MCF 10A (cell line): Measurements from ENCODE around the gene KCNH6. TPM values are rescaled to one million over a fixed set of nuclear protein-coding genes. Genes with fewer than 3 reads are reported as not detected.

Source experiments
- BruUV-seq: library from RNA; stranded (reverse); fragments of 400-500 nt; replicated peaks from 2 replicates; lab custom pipeline; 2021; lab: Mats Ljungman, UMichigan
- CTCF ChIA-PET: fragments of 300-600 bp; sonication (Branson Sonifier 250); formaldehyde crosslinking; extraction: SDS; loops from one replicate; lab custom pipeline; 2021; ENCODE audit warnings: antibody characterized with exemption, inconsistent platforms; lab: Yijun Ruan, JAX
- POLR2A ChIA-PET: fragments of 300-600, 350-650 bp; sonication (Branson Sonifier 250); formaldehyde crosslinking; extraction: SDS; loops from one replicate; lab custom pipeline; 2020; ENCODE audit warnings: antibody characterized with exemption, inconsistent platforms; lab: Yijun Ruan, JAX
- DNase-seq: peaks from one replicate; pipeline ENCODE4 v3.0.0-alpha.2; 2018; ENCODE audit not compliant: unreplicated experiment
- H3K27ac Mint-ChIP-seq: one replicate; pipeline ENCODE4 v1.8.0; 2022; ENCODE audit warnings: mild to moderate bottlenecking, low read depth, mixed read lengths; ENCODE audit not compliant: unreplicated experiment
- H3K27me3 Mint-ChIP-seq: one replicate; pipeline ENCODE4 v1.8.0; 2022; ENCODE audit warnings: mixed read lengths; ENCODE audit not compliant: insufficient read depth, unreplicated experiment
- H3K36me3 Mint-ChIP-seq: one replicate; pipeline ENCODE4 v1.8.0; 2022; ENCODE audit warnings: mild to moderate bottlenecking, moderate library complexity, mixed read lengths; ENCODE audit not compliant: insufficient read depth, unreplicated experiment
- H3K4me1 Mint-ChIP-seq: one replicate; pipeline ENCODE4 v1.8.0; 2022; ENCODE audit warnings: mixed read lengths; ENCODE audit not compliant: insufficient read depth, unreplicated experiment
- H3K4me3 Mint-ChIP-seq: one replicate; pipeline ENCODE4 v1.8.0; 2022; ENCODE audit warnings: mild to moderate bottlenecking, moderate library complexity, mixed read lengths; ENCODE audit not compliant: unreplicated experiment
- H3K9me3 Mint-ChIP-seq: one replicate; pipeline ENCODE4 v1.8.0; 2022; ENCODE audit warnings: mixed read lengths; ENCODE audit not compliant: unreplicated experiment
- intact Hi-C: fragments of 100-400 bp; cut with micrococcal nuclease; formaldehyde crosslinking; loops from 2 replicates; pipeline ENCODE4 v1.14.1; 2022
- total RNA-seq: library from RNA; stranded (reverse); gene quantifications from 2 replicates; pipeline ENCODE4 v1.2.3, GENCODE V29; 2022
- TF ChIP-seq, protein P1 (sequence below): fragments of 200-600 bp; IDR thresholded peaks from one replicate; pipeline ENCODE4 v1.8.0; 2022; ENCODE audit warnings: antibody characterized with exemption, mild to moderate bottlenecking; ENCODE audit not compliant: unreplicated experiment

KCNH6 gene
- total RNA-seq, 1 experiment from 2014 or later: not detected

DNA sequence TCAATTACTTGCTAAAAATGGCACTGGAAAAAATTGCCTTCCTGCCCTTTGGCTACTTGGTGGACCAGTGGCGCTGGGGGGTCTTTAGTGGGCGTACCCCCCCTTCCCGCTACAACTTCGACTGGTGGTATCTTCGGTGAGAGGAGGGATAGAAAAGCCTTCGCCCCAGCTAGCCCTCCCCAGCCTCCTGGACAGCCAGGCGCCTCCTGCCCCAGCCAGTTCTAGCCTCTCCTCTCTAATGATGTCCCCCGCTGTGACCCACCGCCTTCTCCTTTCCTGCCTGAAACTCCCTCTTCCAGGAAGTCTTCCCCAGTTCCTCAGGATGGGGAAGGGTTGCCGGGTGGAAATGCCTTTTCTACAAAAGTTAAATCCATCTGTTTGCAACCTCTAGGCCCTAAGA lies 40.1 kb upstream of the KCNH6 start:
- CTCF ChIA-PET: interaction anchor here (6.9 kb wide), 1 partner anchor 51 kb away, joined by 216 read pairs; no protein-coding TSS in a partner anchor
- TF ChIP-seq, protein P1, sequence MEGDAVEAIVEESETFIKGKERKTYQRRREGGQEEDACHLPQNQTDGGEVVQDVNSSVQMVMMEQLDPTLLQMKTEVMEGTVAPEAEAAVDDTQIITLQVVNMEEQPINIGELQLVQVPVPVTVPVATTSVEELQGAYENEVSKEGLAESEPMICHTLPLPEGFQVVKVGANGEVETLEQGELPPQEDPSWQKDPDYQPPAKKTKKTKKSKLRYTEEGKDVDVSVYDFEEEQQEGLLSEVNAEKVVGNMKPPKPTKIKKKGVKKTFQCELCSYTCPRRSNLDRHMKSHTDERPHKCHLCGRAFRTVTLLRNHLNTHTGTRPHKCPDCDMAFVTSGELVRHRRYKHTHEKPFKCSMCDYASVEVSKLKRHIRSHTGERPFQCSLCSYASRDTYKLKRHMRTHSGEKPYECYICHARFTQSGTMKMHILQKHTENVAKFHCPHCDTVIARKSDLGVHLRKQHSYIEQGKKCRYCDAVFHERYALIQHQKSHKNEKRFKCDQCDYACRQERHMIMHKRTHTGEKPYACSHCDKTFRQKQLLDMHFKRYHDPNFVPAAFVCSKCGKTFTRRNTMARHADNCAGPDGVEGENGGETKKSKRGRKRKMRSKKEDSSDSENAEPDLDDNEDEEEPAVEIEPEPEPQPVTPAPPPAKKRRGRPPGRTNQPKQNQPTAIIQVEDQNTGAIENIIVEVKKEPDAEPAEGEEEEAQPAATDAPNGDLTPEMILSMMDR: no peak
- intact Hi-C loops: no loop called here
- Mint-ChIP-seq H3K4me3 (no peak overlapping the region), H3K27ac (no peak overlapping the region), H3K4me1 (no peaks in the 10 kb centered on the region), H3K27me3 (no peaks in the 10 kb centered on the region), H3K36me3 (no peaks in the 10 kb centered on the region), H3K9me3 (no peaks in the 10 kb centered on the region)
- no TSS peak for BruUV-seq
- POLR2A ChIA-PET: no interaction called here
- no peak for DNase-seq

DNA sequence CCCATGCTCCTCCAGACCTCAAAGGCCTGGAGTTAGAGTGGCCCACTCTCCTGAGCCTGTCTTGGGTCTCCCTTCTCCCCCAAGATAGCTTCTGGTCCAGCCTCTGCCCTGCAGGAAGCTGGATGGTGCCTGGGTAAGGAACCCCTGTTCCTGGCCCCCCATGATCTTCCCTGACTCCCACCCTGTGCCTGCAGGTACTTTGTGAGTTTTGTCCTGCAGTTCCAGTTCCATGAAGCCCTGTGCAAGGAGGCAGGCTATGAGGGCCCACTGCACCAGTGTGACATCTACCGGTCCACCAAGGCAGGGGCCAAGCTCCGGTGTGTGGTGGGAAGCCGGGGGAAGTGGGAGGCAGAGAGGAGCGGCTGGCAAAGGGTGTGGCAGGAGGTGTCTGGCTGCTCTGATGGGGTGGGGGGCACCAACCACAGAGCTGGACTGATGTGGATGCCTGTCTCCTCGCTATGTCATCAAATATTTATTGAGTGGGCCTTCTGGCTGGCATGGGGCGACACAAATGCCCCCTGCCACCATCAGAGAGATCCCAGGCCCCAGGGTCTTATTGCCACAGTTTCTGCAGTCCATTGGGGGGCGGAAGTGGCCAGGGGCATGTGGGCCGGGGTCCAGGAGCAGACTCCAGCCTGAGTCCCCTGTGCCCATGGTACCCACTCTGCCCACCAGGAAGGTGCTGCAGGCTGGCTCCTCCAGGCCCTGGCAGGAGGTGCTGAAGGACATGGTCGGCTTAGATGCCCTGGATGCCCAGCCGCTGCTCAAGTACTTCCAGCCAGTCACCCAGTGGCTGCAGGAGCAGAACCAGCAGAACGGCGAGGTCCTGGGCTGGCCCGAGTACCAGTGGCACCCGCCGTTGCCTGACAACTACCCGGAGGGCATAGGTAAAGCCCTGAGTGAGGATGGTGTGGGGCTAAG lies 39.2 kb upstream of the KCNH6 start:
- POLR2A ChIA-PET: no interaction called here
- Mint-ChIP-seq H3K4me3 (no peak overlapping the region), H3K27me3 (peaks cover 8% of the 10 kb centered on the region), H3K27ac (no peak overlapping the region), H3K36me3 (no peaks in the 10 kb centered on the region), H3K4me1 (no peaks in the 10 kb centered on the region), H3K9me3 (no peaks in the 10 kb centered on the region)
- intact Hi-C loops: no loop called here
- no peak for DNase-seq
- TF ChIP-seq, protein P1: no peak
- BruUV-seq: no TSS peak
- CTCF ChIA-PET: no interaction called here

DNA sequence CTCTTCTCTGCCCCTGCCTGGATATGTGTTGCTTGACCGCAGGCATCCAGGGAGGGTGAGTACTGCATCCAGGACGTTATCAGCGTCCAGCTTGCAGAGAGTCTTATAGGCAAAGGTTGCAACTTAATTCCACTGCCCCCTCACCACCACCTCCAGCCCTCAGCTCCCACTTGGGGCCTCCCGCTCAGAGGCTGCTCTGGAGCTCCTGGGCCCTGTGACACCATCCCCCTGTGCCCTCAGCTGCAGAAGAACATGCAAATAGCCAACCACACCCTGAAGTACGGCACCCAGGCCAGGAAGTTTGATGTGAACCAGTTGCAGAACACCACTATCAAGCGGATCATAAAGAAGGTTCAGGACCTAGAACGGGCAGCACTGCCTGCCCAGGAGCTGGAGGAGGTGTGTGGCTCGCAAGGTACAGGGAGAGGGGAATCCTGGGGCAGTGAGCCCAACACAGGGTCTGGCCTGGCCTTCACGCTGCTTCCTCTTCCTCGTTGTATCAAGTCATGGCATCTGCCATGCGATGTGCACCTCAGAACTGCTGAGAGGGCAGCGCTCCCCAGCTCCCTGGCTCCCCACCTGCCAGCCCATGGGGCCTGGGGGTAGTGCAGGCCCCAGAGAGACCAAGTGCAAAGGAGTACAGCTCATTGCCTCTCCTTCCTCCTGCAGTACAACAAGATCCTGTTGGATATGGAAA lies 36.7 kb upstream of the KCNH6 start:
- ChIA-PET POLR2A (no interaction called here), CTCF (interaction anchor here (0.7 to 1.3 kb wide), 4 partner anchors 8 to 63 kb away, joined by 3 to 5 read pairs (median 4); no protein-coding TSS in a partner anchor)
- no peak for DNase-seq
- Mint-ChIP-seq H3K9me3 (no peaks in the 10 kb centered on the region), H3K4me1 (no peaks in the 10 kb centered on the region), H3K27me3 (peaks cover 19% of the 10 kb centered on the region), H3K4me3 (no peak overlapping the region), H3K36me3 (no peaks in the 10 kb centered on the region), H3K27ac (no peak overlapping the region)
- TF ChIP-seq, protein P1: no peak
- BruUV-seq: no TSS peak
- intact Hi-C loops: no loop called here

DNA sequence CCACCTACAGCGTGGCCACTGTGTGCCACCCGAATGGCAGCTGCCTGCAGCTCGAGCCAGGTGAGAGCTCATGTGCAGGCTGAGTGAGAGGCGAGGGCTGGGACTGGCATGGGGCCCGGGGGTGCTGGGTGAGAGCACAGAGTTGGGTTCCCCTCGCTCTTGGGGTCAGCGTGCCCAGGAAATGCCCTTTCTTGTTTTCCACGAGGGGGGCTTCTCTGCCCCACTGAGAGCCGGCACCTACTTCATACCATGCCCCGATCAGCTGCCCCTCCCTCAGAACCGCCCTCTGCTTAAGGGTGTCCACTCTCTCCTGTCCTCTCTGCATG lies 36.2 kb upstream of the KCNH6 start:
- DNase-seq: no peak
- ChIA-PET POLR2A (no interaction called here), CTCF (interaction anchor here (0.7 to 2.0 kb wide), 6 partner anchors 8 to 63 kb away, joined by 3 to 10 read pairs (median 4); no protein-coding TSS in a partner anchor)
- H3K4me3 Mint-ChIP-seq: no peak overlapping the region
- no peaks in the 10 kb centered on the region for H3K9me3 Mint-ChIP-seq
- peaks cover 19% of the 10 kb centered on the region for H3K27me3 Mint-ChIP-seq
- TF ChIP-seq, protein P1: no peak
- H3K27ac Mint-ChIP-seq: no peak overlapping the region
- no TSS peak for BruUV-seq
- H3K4me1 Mint-ChIP-seq: no peaks in the 10 kb centered on the region
- intact Hi-C loops: no loop called here
- no peaks in the 10 kb centered on the region for H3K36me3 Mint-ChIP-seq
